Activated B cell treated with CpG ODN at 0.5 μM for 24 hours (primary cell): ENCODE data around the gene FETUB. TPM values are rescaled to one million over a fixed set of nuclear protein-coding genes. Genes with fewer than 3 reads are reported as not detected.

ENCODE experiments used
- ATAC-seq: fragments of 200-7000 bp; cut with Tn5 transposase; one replicate; pipeline ENCODE4 v1.10.0; 2021; ENCODE audit warnings: low read depth, mild to moderate bottlenecking, moderate library complexity
- CTCF ChIA-PET: fragments of 350-600 bp; sonication (Branson Sonifier 250); formaldehyde crosslinking; loops from one replicate; lab custom pipeline; 2021; ENCODE audit warnings: antibody characterized with exemption; lab: Charles Lee
- POLR2A ChIA-PET: fragments of 350-600 bp; sonication (Branson Sonifier 250); formaldehyde crosslinking; loops from one replicate; lab custom pipeline; 2021; ENCODE audit warnings: antibody characterized with exemption; lab: Charles Lee
- DNase-seq: peaks from one replicate; pipeline ENCODE4 v3.0.0; 2022
- H3K27ac Mint-ChIP-seq: one replicate; pipeline ENCODE4 v1.8.0; 2020; ENCODE audit warnings: mixed read lengths
- H3K27me3 Mint-ChIP-seq: one replicate; pipeline ENCODE4 v1.8.0; 2021; ENCODE audit warnings: mixed read lengths
- H3K36me3 Mint-ChIP-seq: one replicate; pipeline ENCODE4 v1.8.0; 2021; ENCODE audit warnings: low read depth, mixed read lengths
- H3K4me1 Mint-ChIP-seq: one replicate; pipeline ENCODE4 v1.8.0; 2021; ENCODE audit warnings: mixed read lengths
- H3K4me3 Mint-ChIP-seq: one replicate; pipeline ENCODE4 v1.8.0; 2020; ENCODE audit warnings: mild to moderate bottlenecking, mixed read lengths
- H3K9me3 Mint-ChIP-seq: one replicate; pipeline ENCODE4 v1.8.0; 2020; ENCODE audit warnings: mixed read lengths
- intact Hi-C: fragments of 100-400 bp; cut with micrococcal nuclease; formaldehyde crosslinking; loops from one replicate; pipeline ENCODE4 v1.15.1; 2024
- total RNA-seq: library from RNA; stranded (reverse); gene quantifications from 2 replicates; pipeline ENCODE4 v1.2.3, GENCODE V29; 2022
- TF ChIP-seq, protein P1 (sequence below): fragments of 200-600 bp; IDR thresholded peaks from one replicate; pipeline ENCODE4 v1.8.0; 2022; ENCODE audit warnings: antibody characterized with exemption, mild to moderate bottlenecking

The FETUB gene
- total RNA-seq, 1 donor from 2014 or later = not detected

DNA sequence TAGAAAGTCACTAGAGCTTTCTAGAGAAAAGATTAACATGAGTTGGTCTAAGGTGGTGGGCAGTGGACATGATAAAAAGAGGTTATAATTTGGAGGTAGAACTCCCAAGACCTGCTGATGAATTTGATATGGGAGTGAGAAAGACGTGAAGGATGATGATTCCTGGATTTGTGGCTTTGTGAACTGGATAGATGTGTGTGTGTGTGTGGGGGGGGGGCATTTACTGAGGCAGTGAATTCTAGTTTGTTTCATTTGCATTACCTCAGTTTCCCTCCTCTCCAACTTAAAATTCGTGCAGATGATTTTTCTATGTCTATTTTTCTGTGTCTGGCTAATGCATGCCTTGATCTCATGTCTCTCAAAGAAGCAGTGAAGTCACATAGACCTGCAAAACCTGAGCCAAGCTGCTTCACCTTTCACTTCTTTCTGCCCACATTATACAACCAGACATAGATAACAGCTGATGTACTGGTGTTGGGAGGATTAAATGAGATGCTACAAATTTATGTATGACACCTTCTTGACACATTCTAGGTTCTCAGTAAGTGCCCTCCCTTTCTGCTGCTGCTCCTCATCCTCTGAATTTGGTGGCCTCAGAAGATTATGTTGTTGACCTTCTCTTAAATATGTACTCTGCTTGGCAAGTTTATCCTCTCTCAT, 17.4 kb upstream of the FETUB start:
- TF ChIP-seq, protein P1, sequence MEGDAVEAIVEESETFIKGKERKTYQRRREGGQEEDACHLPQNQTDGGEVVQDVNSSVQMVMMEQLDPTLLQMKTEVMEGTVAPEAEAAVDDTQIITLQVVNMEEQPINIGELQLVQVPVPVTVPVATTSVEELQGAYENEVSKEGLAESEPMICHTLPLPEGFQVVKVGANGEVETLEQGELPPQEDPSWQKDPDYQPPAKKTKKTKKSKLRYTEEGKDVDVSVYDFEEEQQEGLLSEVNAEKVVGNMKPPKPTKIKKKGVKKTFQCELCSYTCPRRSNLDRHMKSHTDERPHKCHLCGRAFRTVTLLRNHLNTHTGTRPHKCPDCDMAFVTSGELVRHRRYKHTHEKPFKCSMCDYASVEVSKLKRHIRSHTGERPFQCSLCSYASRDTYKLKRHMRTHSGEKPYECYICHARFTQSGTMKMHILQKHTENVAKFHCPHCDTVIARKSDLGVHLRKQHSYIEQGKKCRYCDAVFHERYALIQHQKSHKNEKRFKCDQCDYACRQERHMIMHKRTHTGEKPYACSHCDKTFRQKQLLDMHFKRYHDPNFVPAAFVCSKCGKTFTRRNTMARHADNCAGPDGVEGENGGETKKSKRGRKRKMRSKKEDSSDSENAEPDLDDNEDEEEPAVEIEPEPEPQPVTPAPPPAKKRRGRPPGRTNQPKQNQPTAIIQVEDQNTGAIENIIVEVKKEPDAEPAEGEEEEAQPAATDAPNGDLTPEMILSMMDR = no peak
- intact Hi-C loops = no loop called here
- Mint-ChIP-seq H3K27ac (no peak overlapping the region), H3K27me3 (peaks cover 21% of the 10 kb centered on the region), H3K4me1 (no peaks in the 10 kb centered on the region), H3K9me3 (no peaks in the 10 kb centered on the region), H3K36me3 (no peaks in the 10 kb centered on the region), H3K4me3 (no peak overlapping the region)
- POLR2A ChIA-PET = no interaction called here
- CTCF ChIA-PET = interaction anchor here (1.1 to 1.3 kb wide), 2 partner anchors 8 to 10 kb away, joined by 4 read pairs; partner anchors contain the start of gene AHSG
- ATAC-seq (no peak), DNase-seq (no peak)

GRCh38 chr3:186624598-186624997, 15.6 kb upstream of the FETUB start:
- CTCF ChIA-PET = interaction anchor here (3.2 kb wide), 1 partner anchor 9 kb away, joined by 23 read pairs; no protein-coding TSS in a partner anchor
- POLR2A ChIA-PET = no interaction called here
- ATAC-seq (no peak), DNase-seq (no peak)
- Mint-ChIP-seq H3K4me1 (no peaks in the 10 kb centered on the region), H3K27me3 (peaks cover 11% of the 10 kb centered on the region), H3K9me3 (no peaks in the 10 kb centered on the region), H3K27ac (no peak overlapping the region), H3K4me3 (no peak overlapping the region), H3K36me3 (no peaks in the 10 kb centered on the region)
- intact Hi-C loops = no loop called here
- TF ChIP-seq, protein P1 = no peak

DNA sequence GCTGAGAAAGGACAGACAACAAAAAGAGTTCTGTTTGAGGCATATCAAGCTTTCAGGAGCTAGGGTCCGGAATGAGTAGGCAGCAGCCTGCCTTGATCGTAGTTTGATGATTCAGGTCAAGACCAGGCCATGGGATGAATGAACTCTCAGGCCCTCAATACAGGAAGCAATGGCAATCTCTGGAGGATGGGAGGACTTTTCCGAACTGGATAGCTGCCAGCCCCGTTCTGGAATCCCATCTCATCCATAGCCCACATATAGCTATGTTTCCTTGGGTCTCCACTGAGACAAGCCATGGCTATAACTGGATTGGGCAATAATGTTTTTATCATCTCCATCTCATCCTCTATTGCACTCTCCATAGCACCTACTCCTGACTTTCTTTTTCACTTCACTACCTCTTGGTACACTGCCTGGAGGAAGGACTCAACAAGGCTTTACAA, 14.6 kb upstream of the FETUB start:
- peaks cover 11% of the 10 kb centered on the region for H3K27me3 Mint-ChIP-seq
- no peak for DNase-seq
- no peak overlapping the region for H3K4me3 Mint-ChIP-seq
- H3K36me3 Mint-ChIP-seq = no peaks in the 10 kb centered on the region
- no peaks in the 10 kb centered on the region for H3K9me3 Mint-ChIP-seq
- intact Hi-C loops = no loop called here
- no peak overlapping the region for H3K27ac Mint-ChIP-seq
- TF ChIP-seq, protein P1 = no peak
- ChIA-PET CTCF (interaction anchor here (1.0 to 3.2 kb wide), 2 partner anchors 10 to 642 kb away, joined by 4 to 23 read pairs; no protein-coding TSS in a partner anchor), POLR2A (no interaction called here)
- ATAC-seq = no peak
- H3K4me1 Mint-ChIP-seq = no peaks in the 10 kb centered on the region

DNA sequence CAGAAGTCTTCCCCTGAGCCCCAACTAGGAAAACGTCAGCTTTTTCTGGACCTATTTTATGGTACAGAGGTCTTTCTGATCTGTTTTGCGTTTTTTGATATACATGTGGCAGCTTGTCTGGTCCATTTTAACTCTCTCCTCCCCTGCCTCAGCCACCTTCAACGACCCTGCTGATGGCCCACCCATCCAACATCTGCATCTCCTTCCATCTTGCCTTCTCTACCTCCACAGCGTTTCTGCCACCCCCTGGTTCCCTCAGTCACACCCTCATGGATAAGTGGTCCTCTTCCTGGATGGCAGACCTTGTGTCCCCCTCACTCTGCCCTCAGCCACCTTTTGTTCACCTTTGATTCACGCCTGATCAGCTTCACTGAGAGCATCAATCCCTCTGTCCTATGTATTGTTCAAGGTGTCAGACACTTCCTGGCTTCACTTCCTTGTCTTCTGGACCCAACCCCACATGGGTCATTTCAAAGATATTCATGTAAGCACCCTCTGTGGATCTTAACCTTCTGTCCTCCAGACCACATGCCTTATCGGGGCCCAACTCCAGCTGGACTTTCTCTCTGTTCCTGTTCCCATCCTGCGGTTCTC, 13.8 kb upstream of the FETUB start:
- ChIA-PET CTCF (interaction anchor here (3.2 kb wide), 1 partner anchor 10 kb away, joined by 23 read pairs; no protein-coding TSS in a partner anchor), POLR2A (no interaction called here)
- no peak for DNase-seq
- Mint-ChIP-seq H3K36me3 (no peaks in the 10 kb centered on the region), H3K4me1 (no peaks in the 10 kb centered on the region), H3K9me3 (no peaks in the 10 kb centered on the region), H3K27me3 (peaks cover 4% of the 10 kb centered on the region), H3K27ac (no peak overlapping the region), H3K4me3 (no peak overlapping the region)
- no peak for ATAC-seq
- intact Hi-C loops = no loop called here
- TF ChIP-seq, protein P1 = no peak

DNA sequence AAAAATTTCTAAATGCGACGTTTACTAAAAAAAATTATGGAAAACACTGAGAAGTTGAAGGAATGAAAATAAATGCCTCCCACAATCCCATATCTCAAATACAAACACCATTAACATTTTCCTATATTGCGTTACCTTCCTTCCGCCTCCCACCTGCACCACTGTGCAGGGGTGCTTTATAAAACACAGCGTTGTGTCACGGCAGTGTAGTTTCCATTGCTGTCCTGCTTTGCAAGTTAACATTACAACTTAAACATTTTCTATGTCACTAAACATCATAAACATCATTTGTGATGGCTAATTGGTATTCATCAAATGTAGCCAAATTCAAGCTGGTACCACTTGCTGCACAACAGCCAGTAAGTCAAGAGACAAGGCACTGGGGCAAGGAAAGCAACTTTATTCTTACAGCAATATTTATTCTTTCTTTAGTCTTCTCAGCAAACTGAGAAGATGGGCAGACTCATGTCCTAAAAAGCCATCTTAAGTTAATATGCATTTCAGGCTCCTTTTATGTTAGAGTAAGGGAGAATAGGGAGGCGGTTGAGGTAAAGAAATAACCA, 12.3 kb upstream of the FETUB start:
- no peak for DNase-seq

More for the DNA sequence above, 12.3 kb upstream of the FETUB start:
- H3K4me3 Mint-ChIP-seq = no peak overlapping the region
- POLR2A ChIA-PET = no interaction called here
- TF ChIP-seq, protein P1 = no peak
- intact Hi-C loops = no loop called here
- no peaks in the 10 kb centered on the region for H3K4me1 Mint-ChIP-seq
- H3K36me3 Mint-ChIP-seq = no peaks in the 10 kb centered on the region
- no peak for ATAC-seq
- peaks cover 3% of the 10 kb centered on the region for H3K27me3 Mint-ChIP-seq
- no peaks in the 10 kb centered on the region for H3K9me3 Mint-ChIP-seq
- H3K27ac Mint-ChIP-seq = no peak overlapping the region
- CTCF ChIA-PET = no interaction called here
